Body of pancreas (tissue), 4 donors: ENCODE results near the gene SLC9A3. TPM values are rescaled to one million over a fixed set of nuclear protein-coding genes. Genes with fewer than 3 reads are reported as not detected.

Source experiments
- ATAC-seq: fragments of 150-250 bp; one replicate; pipeline ENCODE4 v1.9.1; 2016
- DNase-seq, 4 donors: peaks; one replicate each; pipeline ENCODE4 v3.0.0-alpha.2; 2019
- H3K27ac ChIP-seq, 4 donors: fragments of 200-600 bp; sonication (generic); 1 replicate in 3 of 4; 2 replicates in 1 of 4; pipeline versions ENCODE4 v1.5.1 to v1.6.1; 2016 to 2019; ENCODE audit warnings: mild to moderate bottlenecking in 1 of 4, mixed read lengths in 1 of 4, moderate library complexity in 1 of 4
- H3K27me3 ChIP-seq, 2 donors: fragments of 200-600 bp; sonication (generic); one replicate each; pipeline ENCODE4 v1.6.0; 2016; ENCODE audit warnings: mild to moderate bottlenecking in 1 of 2
- H3K36me3 ChIP-seq, 2 donors: fragments of 200-600 bp; sonication (generic); replicated peaks in 1 of 2; 2 replicates each; pipeline ENCODE4 v1.5.1; 2016; ENCODE audit warnings: low read depth in 2 of 2; ENCODE audit not compliant: insufficient read depth in 1 of 2
- H3K4me1 ChIP-seq: fragments of 200-600 bp; sonication (generic); one replicate; pipeline ENCODE4 v1.6.0; 2016
- H3K4me3 ChIP-seq, 2 donors: fragments of 200-600 bp; sonication (generic); 1 replicate in 1 of 2; 2 replicates in 1 of 2; pipeline ENCODE4 v1.5.1; 2016 to 2019
- H3K9me3 ChIP-seq, 3 donors: fragments of 200-600 bp; sonication (generic); 1 replicate in 2 of 3; 2 replicates in 1 of 3; pipeline ENCODE4 v1.5.1; 2016
- POLR2A ChIP-seq, 3 donors: fragments of 450-650 bp; IDR thresholded peaks; one replicate each; pipeline ENCODE4 v1.6.1; 2016; ENCODE audit warnings: antibody characterized with exemption in 3 of 3, mild to moderate bottlenecking in 2 of 3
- WGBS, 2 donors: methylation state at CpG; one replicate each; pipeline ENCODE4 v1.1.5; 2017; 5-methylcytosine and 5-hydroxymethylcytosine counted together
- intact Hi-C: fragments of 100-400 bp; cut with DNase I; formaldehyde crosslinking; loops from one replicate; pipeline ENCODE4 v1.15.1; 2023
- total RNA-seq, 2 donors: library from RNA; depleted of rRNA; stranded (reverse); fragments of >200 nt; gene quantifications; one replicate each; pipeline ENCODE4 v1.1.0, GENCODE V29; 2016
- TF ChIP-seq, protein P1 (sequence below), 7 experiments: fragments of 450-650 bp in 4 of 7; fragments of 200-600 bp in 3 of 7; sonication (generic) in 3 of 7; IDR thresholded peaks; one replicate each; pipeline ENCODE4 v1.5.1; 2016 to 2019; ENCODE audit warnings: antibody characterized with exemption in 7 of 7

SLC9A3 gene
- total RNA-seq, 2 donors from 2014 or later = 2.0 to 4.7 TPM

- Histone ChIP-seq H3K4me1 (no peaks in the 10 kb centered on the region), H3K27ac (no peak overlapping the region), H3K36me3 (no peaks in the 10 kb centered on the region), H3K9me3 (no peaks in the 10 kb centered on the region), H3K4me3 (no peak overlapping the region), H3K27me3 (no peaks in the 10 kb centered on the region)
- DNase-seq (peak in 3 of 4 donors; percentile 7 to 27 (median 12)), ATAC-seq (no peak)
- intact Hi-C loops = no loop called here
- TF ChIP-seq POLR2A (IDR thresholded peaks at IDR 0.05) = no peak
- TF ChIP-seq, protein P1, sequence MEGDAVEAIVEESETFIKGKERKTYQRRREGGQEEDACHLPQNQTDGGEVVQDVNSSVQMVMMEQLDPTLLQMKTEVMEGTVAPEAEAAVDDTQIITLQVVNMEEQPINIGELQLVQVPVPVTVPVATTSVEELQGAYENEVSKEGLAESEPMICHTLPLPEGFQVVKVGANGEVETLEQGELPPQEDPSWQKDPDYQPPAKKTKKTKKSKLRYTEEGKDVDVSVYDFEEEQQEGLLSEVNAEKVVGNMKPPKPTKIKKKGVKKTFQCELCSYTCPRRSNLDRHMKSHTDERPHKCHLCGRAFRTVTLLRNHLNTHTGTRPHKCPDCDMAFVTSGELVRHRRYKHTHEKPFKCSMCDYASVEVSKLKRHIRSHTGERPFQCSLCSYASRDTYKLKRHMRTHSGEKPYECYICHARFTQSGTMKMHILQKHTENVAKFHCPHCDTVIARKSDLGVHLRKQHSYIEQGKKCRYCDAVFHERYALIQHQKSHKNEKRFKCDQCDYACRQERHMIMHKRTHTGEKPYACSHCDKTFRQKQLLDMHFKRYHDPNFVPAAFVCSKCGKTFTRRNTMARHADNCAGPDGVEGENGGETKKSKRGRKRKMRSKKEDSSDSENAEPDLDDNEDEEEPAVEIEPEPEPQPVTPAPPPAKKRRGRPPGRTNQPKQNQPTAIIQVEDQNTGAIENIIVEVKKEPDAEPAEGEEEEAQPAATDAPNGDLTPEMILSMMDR (IDR thresholded peaks at IDR 0.05) = no peak
- 40 to 47% methylated on average over 7 to 10 of the region's 10 CpGs for WGBS, 2 donors
Measured at GRCh38 chr5:548256-548655, 24.0 kb upstream of the SLC9A3 start.

- Histone ChIP-seq H3K9me3 (no peaks in the 10 kb centered on the region), H3K4me1 (no peaks in the 10 kb centered on the region), H3K4me3 (no peak overlapping the region), H3K27me3 (no peaks in the 10 kb centered on the region), H3K27ac (no peak overlapping the region), H3K36me3 (no peaks in the 10 kb centered on the region)
- no peak for TF ChIP-seq POLR2A (IDR thresholded peaks at IDR 0.05)
- TF ChIP-seq, protein P1 (IDR thresholded peaks at IDR 0.05) = no peak
- intact Hi-C loops = no loop called here
- WGBS, 2 donors = 62 to 79% methylated on average over 2 to 20 of the region's 22 CpGs
- ATAC-seq = no peak
- peak in 2 of 4 donors; percentile 2 to 7 for DNase-seq
Measured at GRCh38 chr5:547086-547924, 23.1 kb upstream of the SLC9A3 start.

GRCh38 chr5:546376-546908 lies 22.2 kb upstream of the SLC9A3 start:
- Histone ChIP-seq H3K4me1 (no peaks in the 10 kb centered on the region), H3K4me3 (no peak overlapping the region), H3K9me3 (no peaks in the 10 kb centered on the region), H3K27me3 (no peaks in the 10 kb centered on the region), H3K36me3 (no peaks in the 10 kb centered on the region), H3K27ac (no peak overlapping the region)
- peak in 2 of 4 donors; percentile 2 to 7 for DNase-seq
- ATAC-seq = no peak
- TF ChIP-seq, protein P1 (IDR thresholded peaks at IDR 0.05) = no peak
- TF ChIP-seq POLR2A (IDR thresholded peaks at IDR 0.05) = no peak
- intact Hi-C loops = no loop called here
- 86% methylated on average over 14 of the region's 14 CpGs; no CpG with 5 or more reads in 1 of the 2 donors for WGBS, 2 donors

- Histone ChIP-seq H3K4me1 (no peaks in the 10 kb centered on the region), H3K4me3 (no peak overlapping the region), H3K36me3 (no peaks in the 10 kb centered on the region), H3K27ac (no peak overlapping the region), H3K9me3 (no peaks in the 10 kb centered on the region), H3K27me3 (no peaks in the 10 kb centered on the region)
- DNase-seq = peak in 3 of 4 donors; percentile 1 to 4 (median 1)
- intact Hi-C loops = no loop called here
- TF ChIP-seq, protein P1 (IDR thresholded peaks at IDR 0.05) = no peak
- no peak for TF ChIP-seq POLR2A (IDR thresholded peaks at IDR 0.05)
- 92% methylated on average over 12 of the region's 12 CpGs; no CpG with 5 or more reads in 1 of the 2 donors for WGBS, 2 donors
- no peak for ATAC-seq
Measured at GRCh38 chr5:545641-546375, 21.6 kb upstream of the SLC9A3 start.
